PC-3 (cell line): ENCODE results near the gene ZMYND11.

Experiments used
- EZH2 ChIP-seq: fragments of 300-600 bp; sonication (generic); IDR thresholded peaks from one replicate; pipeline ENCODE4 v1.6.1; 2017; ENCODE audit warnings: antibody characterized with exemption, mild to moderate bottlenecking, low read length; ENCODE audit not compliant: unreplicated experiment
- EZH2phosphoT487 ChIP-seq: fragments of 300-600 bp; sonication (generic); IDR thresholded peaks from 2 replicates; pipeline ENCODE4 v1.6.1; 2018; ENCODE audit warnings: mild to moderate bottlenecking, antibody characterized with exemption, low read length, borderline replicate concordance
- TF ChIP-seq, protein P1 (sequence below): fragments of 300-600 bp; sonication (generic); conservative IDR thresholded peaks from 2 replicates; pipeline ENCODE4 v1.5.1; 2017; ENCODE audit warnings: antibody characterized with exemption, low read depth, mild to moderate bottlenecking, low read length

DNA sequence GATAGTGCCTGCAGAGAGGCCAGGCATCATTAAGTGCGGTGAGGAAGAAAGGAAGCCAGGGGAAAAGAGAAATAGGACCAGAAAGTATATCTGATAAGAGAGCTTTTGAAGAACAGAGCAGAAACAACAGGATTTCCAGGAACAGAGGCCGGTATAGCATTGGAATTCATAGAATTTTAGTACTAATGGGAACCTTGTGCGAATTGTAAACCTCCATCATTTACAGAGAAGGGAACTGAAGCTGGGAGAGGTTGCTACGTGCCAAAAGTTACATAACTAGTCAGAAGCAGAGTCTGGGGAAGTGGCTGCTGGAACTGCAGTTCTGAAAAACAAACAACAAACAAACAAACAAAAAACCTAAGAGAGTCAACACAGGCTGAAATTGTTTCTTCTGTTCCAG is 5.4 kb upstream of the ZMYND11 start:
- TF ChIP-seq, protein P1, sequence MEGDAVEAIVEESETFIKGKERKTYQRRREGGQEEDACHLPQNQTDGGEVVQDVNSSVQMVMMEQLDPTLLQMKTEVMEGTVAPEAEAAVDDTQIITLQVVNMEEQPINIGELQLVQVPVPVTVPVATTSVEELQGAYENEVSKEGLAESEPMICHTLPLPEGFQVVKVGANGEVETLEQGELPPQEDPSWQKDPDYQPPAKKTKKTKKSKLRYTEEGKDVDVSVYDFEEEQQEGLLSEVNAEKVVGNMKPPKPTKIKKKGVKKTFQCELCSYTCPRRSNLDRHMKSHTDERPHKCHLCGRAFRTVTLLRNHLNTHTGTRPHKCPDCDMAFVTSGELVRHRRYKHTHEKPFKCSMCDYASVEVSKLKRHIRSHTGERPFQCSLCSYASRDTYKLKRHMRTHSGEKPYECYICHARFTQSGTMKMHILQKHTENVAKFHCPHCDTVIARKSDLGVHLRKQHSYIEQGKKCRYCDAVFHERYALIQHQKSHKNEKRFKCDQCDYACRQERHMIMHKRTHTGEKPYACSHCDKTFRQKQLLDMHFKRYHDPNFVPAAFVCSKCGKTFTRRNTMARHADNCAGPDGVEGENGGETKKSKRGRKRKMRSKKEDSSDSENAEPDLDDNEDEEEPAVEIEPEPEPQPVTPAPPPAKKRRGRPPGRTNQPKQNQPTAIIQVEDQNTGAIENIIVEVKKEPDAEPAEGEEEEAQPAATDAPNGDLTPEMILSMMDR = no peak
- TF ChIP-seq EZH2 = no peak
- TF ChIP-seq EZH2phosphoT487 = no peak
